Esophagus squamous epithelium (tissue), 4 donors: ENCODE results near the gene SMAD7.

ENCODE experiments used
- POLR2A ChIP-seq, 4 donors: fragments of 450-650 bp; IDR thresholded peaks; one replicate each; pipeline ENCODE4 v1.6.1; 2017; ENCODE audit warnings: antibody characterized with exemption in 4 of 4, mild to moderate bottlenecking in 4 of 4, moderate library complexity in 3 of 4
- TF ChIP-seq, protein P1 (sequence below), 6 experiments: fragments of 450-650 bp in 4 of 6; fragments of 200-600 bp in 2 of 6; sonication (generic) in 2 of 6; IDR thresholded peaks; one replicate each; pipeline ENCODE4 v1.5.1; 2016 to 2019; ENCODE audit warnings: antibody characterized with exemption in 6 of 6, mild to moderate bottlenecking in 4 of 6, moderate library complexity in 4 of 6

DNA sequence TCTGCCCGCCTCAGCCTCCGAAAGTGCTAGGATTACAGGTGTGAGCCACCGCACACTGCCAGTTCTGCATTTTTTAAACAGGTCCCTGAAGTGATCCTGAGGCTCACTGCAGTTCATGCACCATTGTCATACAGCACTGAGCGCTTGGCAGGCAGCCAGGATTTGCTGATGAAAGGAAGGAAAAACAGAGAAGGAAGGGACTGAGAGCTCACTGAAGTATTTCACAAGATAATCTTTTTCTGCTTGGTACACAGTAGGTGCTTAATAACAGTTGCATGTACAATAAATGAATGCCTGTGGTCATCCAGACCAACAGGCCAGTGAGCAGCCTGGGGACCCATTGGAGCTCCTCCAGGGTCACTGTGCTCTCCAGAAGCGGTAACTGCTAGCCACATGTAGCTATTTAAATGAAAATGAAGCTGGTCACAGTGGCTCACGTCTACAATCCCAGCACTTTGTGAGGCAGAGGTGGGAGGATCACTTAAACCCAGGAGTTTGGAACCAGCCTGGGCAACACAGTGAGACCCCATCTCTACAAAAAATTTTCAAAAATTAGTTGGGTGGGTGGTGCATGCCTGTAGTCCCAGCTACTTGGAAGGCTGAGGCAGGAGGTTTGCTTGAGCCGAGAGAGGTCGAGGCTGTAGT is 33.1 kb upstream of the SMAD7 start:
- TF ChIP-seq, protein P1, sequence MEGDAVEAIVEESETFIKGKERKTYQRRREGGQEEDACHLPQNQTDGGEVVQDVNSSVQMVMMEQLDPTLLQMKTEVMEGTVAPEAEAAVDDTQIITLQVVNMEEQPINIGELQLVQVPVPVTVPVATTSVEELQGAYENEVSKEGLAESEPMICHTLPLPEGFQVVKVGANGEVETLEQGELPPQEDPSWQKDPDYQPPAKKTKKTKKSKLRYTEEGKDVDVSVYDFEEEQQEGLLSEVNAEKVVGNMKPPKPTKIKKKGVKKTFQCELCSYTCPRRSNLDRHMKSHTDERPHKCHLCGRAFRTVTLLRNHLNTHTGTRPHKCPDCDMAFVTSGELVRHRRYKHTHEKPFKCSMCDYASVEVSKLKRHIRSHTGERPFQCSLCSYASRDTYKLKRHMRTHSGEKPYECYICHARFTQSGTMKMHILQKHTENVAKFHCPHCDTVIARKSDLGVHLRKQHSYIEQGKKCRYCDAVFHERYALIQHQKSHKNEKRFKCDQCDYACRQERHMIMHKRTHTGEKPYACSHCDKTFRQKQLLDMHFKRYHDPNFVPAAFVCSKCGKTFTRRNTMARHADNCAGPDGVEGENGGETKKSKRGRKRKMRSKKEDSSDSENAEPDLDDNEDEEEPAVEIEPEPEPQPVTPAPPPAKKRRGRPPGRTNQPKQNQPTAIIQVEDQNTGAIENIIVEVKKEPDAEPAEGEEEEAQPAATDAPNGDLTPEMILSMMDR (IDR thresholded peaks at IDR 0.05): no peak
- no peak for TF ChIP-seq POLR2A (IDR thresholded peaks at IDR 0.05)
